ENCODE results near the gene SLITRK5. TPM values are rescaled to one million over a fixed set of nuclear protein-coding genes. Genes with fewer than 3 reads are reported as not detected.

The SLITRK5 gene
- total RNA-seq, 1 donor from 2014 or later = 0.05 TPM

DNA sequence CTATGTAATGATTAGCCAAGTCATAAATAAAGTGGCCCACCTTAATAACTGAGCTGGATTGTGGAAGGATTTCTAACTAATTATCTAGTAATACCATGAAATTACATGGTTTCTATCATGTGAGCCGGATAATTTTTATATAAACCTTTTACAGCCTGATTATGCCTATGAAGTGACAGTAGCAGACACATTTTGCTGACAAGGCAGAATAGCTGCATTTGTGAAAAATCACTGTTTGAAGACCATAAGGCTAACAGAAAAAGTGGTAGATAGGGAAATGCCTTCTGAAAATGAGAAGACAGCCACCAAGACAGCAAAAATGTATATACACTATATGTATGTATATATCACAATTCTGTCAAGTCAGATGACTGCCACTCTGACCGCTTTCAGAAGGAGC is 27.1 kb downstream of the SLITRK5 start:
- no peak for DNase-seq (ENCODE audit: low read depth)

- no peak for DNase-seq (ENCODE audit: low read depth)
These were observed 38.8 kb downstream of the SLITRK5 start for GRCh38 chr13:87709947-87710346.

DNA sequence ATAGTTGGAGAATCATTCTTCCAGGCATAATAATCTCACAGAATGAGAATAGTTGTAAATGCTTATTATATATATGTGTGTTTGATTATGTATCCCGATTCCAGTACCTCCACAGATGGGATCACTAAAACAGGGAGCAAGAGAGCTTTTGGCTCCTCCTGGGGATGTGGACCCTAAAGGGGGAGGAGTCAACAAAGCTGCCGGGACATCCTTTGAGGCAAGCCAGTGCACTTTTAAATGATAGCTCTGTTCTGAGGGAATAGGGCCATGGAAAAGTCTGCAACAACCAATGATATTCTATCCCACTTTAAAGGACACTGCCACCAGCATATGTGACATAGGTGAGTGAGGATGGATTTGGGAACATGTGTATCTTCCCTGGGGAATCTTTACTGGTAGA is 40.8 kb downstream of the SLITRK5 start:
- no peak for DNase-seq (ENCODE audit: low read depth)
